ENCODE results near the gene FDXR. TPM values are rescaled to one million over a fixed set of nuclear protein-coding genes. Genes with fewer than 3 reads are reported as not detected.

FDXR gene
- total and polyA plus RNA-seq, 8 donors, result 4.3 to 15.1 (median 11.9) TPM

- H3K4me1 ChIP-seq, result peaks cover 0 to 8% (median 6%) of the 10 kb centered on the region in 3 donors
- H3K27ac ChIP-seq, result no peak overlapping the region
- no peak for DNase-seq
- WGBS, 2 donors, result 88 to 90% methylated on average over 7 of the region's 7 CpGs
- ATAC-seq, result no peak
- no peaks in the 10 kb centered on the region for H3K9me3 ChIP-seq
- intact Hi-C loops (cut with DNase I), result no loop called here
- H3K4me3 ChIP-seq, result no peak overlapping the region
- no peaks in the 10 kb centered on the region for H3K36me3 ChIP-seq
- no peaks in the 10 kb centered on the region for H3K27me3 ChIP-seq
- no peak for TF ChIP-seq CTCF (IDR thresholded peaks at IDR 0.05)
- no peak for FAIRE-seq
Measured at GRCh38 chr17:74890554-74890953, 17.8 kb upstream of the FDXR start.

- intact Hi-C loops (cut with DNase I), result no loop called here
- no peak for FAIRE-seq
Measured at GRCh38 chr17:74888469-74888868, 15.7 kb upstream of the FDXR start.

GRCh38 chr17:74883241-74883745 is 10.5 kb upstream of the FDXR start:
- no peaks in the 10 kb centered on the region for H3K9me3 ChIP-seq

More at GRCh38 chr17:74888469-74888868, 15.7 kb upstream of the FDXR start:
- Histone ChIP-seq H3K4me1 (peaks cover 0 to 7% (median 6%) of the 10 kb centered on the region in 3 donors), H3K36me3 (no peaks in the 10 kb centered on the region), H3K27me3 (no peaks in the 10 kb centered on the region), H3K27ac (no peak overlapping the region), H3K9me3 (no peaks in the 10 kb centered on the region), H3K4me3 (no peak overlapping the region)
- WGBS, 2 donors, result 52 to 58% methylated on average over 13 of the region's 13 CpGs
- ATAC-seq, result no peak
- TF ChIP-seq CTCF (IDR thresholded peaks at IDR 0.05), result no peak
- DNase-seq, result no peak

GRCh38 chr17:74882517-74883240 is 9.9 kb upstream of the FDXR start:
- no peaks in the 10 kb centered on the region for H3K27me3 ChIP-seq
- H3K27ac ChIP-seq, result no peak overlapping the region
- DNase-seq (peak in 1 of 6 donors; percentile 43), FAIRE-seq (no peak), ATAC-seq (no peak)
- no peak overlapping the region for H3K4me3 ChIP-seq
- no peak for TF ChIP-seq CTCF (IDR thresholded peaks at IDR 0.05)
- H3K9me3 ChIP-seq, result no peaks in the 10 kb centered on the region
- WGBS, 2 donors, result 56 to 72% methylated on average over 20 of the region's 20 CpGs
- H3K36me3 ChIP-seq, result no peaks in the 10 kb centered on the region
- H3K4me1 ChIP-seq, result peaks cover 0 to 4% (median 2%) of the 10 kb centered on the region in 3 donors
- intact Hi-C loops (cut with DNase I), result no loop called here

More at GRCh38 chr17:74883241-74883745, 10.5 kb upstream of the FDXR start:
- WGBS, 2 donors, result 75 to 86% methylated on average over 15 of the region's 15 CpGs
- TF ChIP-seq CTCF (IDR thresholded peaks at IDR 0.05), result no peak
- Histone ChIP-seq H3K27me3 (no peaks in the 10 kb centered on the region), H3K27ac (no peak overlapping the region), H3K4me3 (no peak overlapping the region), H3K4me1 (no peaks in the 10 kb centered on the region), H3K36me3 (no peaks in the 10 kb centered on the region)
- FAIRE-seq, result no peak
- ATAC-seq, result no peak
- DNase-seq, result peak in 1 of 6 donors; percentile 34
- intact Hi-C loops (cut with DNase I), result no loop called here

GRCh38 chr17:74881073-74881472 is 8.3 kb upstream of the FDXR start:
- Histone ChIP-seq H3K9me3 (no peaks in the 10 kb centered on the region), H3K36me3 (no peaks in the 10 kb centered on the region), H3K4me3 (no peak overlapping the region), H3K4me1 (peaks cover 0 to 9% (median 6%) of the 10 kb centered on the region in 3 donors), H3K27me3 (no peaks in the 10 kb centered on the region), H3K27ac (no peak overlapping the region)
- FAIRE-seq (no peak), DNase-seq (no peak), ATAC-seq (no peak)
- intact Hi-C loops (cut with DNase I), result no loop called here
- 70 to 78% methylated on average over 11 of the region's 11 CpGs for WGBS, 2 donors
- no peak for TF ChIP-seq CTCF (IDR thresholded peaks at IDR 0.05)

All from pancreas (tissue), 10 donors.